ENCODE measurements around the gene LHFPL6.

Gene LHFPL6

GRCh38 chr13:39522329-39522728, 80.7 kb downstream of the LHFPL6 start:
- TF ChIP-seq CTCF (IDR thresholded peaks at IDR 0.05; ENCODE audit: low read depth, low read length), result no peak
- DNase-seq (ENCODE audit: extremely low read depth, low read depth), result no peak

- DNase-seq (ENCODE audit: extremely low read depth, low read depth), result no peak
- no peak for TF ChIP-seq CTCF (IDR thresholded peaks at IDR 0.05; ENCODE audit: low read depth, low read length)
Observed at GRCh38 chr13:39521701-39522100, 81.3 kb downstream of the LHFPL6 start.

- no peak for TF ChIP-seq CTCF (IDR thresholded peaks at IDR 0.05; ENCODE audit: low read depth, low read length)
- DNase-seq (ENCODE audit: extremely low read depth, low read depth), result no peak
Observed at GRCh38 chr13:39516096-39516495, 86.9 kb downstream of the LHFPL6 start.

GRCh38 chr13:39515224-39515714, 87.7 kb downstream of the LHFPL6 start:
- DNase-seq (ENCODE audit: extremely low read depth, low read depth), result no peak
- no peak for TF ChIP-seq CTCF (IDR thresholded peaks at IDR 0.05; ENCODE audit: low read depth, low read length)

GRCh38 chr13:39512687-39513086, 90.3 kb downstream of the LHFPL6 start:
- TF ChIP-seq CTCF (IDR thresholded peaks at IDR 0.05; ENCODE audit: low read depth, low read length), result no peak
- DNase-seq (ENCODE audit: extremely low read depth, low read depth), result no peak

- no peak for TF ChIP-seq CTCF (IDR thresholded peaks at IDR 0.05; ENCODE audit: low read depth, low read length)
- no peak for DNase-seq (ENCODE audit: extremely low read depth, low read depth)
Observed at GRCh38 chr13:39510316-39510695, 92.7 kb downstream of the LHFPL6 start.

GRCh38 chr13:39509616-39510315, 93.2 kb downstream of the LHFPL6 start:
- no peak for TF ChIP-seq CTCF (IDR thresholded peaks at IDR 0.05; ENCODE audit: low read depth, low read length)
- no peak for DNase-seq (ENCODE audit: extremely low read depth, low read depth)

Measured in AG09319 (cell line).